ENCODE measurements around the gene AIG1. TPM values are rescaled to one million over a fixed set of nuclear protein-coding genes. Genes with fewer than 3 reads are reported as not detected.
A peak's percentile ranks its signal among the peaks of the same experiment; 100 is the strongest.

Gene AIG1
- total RNA-seq, 3 donors from 2014 or later (not counting 1 experiment from before 2014, with no cell fraction given): 5.6 to 8.9 (median 6.2) TPM

DNA sequence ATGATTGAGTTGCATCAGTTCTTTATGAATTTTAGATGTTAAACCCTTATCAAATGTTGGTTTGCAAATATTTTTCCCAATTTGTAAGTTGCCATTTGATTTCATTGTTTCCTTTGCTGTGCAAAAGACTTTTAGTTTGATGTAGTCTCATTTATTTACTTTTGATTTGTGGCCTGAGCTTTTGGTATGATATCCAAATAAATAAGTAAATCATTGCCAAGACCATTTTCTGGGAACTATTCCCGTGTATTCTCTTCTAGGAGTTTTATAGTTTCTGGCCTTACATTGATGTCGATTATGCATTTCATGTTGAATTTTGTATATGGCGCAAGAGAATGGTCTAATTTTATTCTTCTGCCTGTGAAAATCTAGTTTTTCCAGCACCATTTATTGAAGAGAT lies 13.4 kb downstream of the AIG1 start:
- H3K27me3 Mint-ChIP-seq (ENCODE audit: low read depth in 2 of 2): peaks cover 0 to 2% of the 10 kb centered on the region in 2 donors
- Histone ChIP-seq H3K27ac (ENCODE audit: low read length) (no peak overlapping the region), H3K4me3 (ENCODE audit: low read length) (no peak overlapping the region), H3K4me1 (ENCODE audit: control insufficient read depth, insufficient read depth, low read length) (no peaks in the 10 kb centered on the region), H3K27me3 (ENCODE audit: control insufficient read depth, insufficient read depth, low read length) (no peaks in the 10 kb centered on the region), H3K36me3 (ENCODE audit: control insufficient read depth, insufficient read depth, low read length) (no peaks in the 10 kb centered on the region), H3K9me3 (ENCODE audit: control insufficient read depth, insufficient read depth, low read length) (no peaks in the 10 kb centered on the region)
- WGBS (ENCODE audit: insufficient coverage): 93% methylated on average over 3 of the region's 3 CpGs
- H3K4me3 Mint-ChIP-seq: no peak overlapping the region
- ATAC-seq (no peak), DNase-seq (no peak)
- TF ChIP-seq, protein P1, sequence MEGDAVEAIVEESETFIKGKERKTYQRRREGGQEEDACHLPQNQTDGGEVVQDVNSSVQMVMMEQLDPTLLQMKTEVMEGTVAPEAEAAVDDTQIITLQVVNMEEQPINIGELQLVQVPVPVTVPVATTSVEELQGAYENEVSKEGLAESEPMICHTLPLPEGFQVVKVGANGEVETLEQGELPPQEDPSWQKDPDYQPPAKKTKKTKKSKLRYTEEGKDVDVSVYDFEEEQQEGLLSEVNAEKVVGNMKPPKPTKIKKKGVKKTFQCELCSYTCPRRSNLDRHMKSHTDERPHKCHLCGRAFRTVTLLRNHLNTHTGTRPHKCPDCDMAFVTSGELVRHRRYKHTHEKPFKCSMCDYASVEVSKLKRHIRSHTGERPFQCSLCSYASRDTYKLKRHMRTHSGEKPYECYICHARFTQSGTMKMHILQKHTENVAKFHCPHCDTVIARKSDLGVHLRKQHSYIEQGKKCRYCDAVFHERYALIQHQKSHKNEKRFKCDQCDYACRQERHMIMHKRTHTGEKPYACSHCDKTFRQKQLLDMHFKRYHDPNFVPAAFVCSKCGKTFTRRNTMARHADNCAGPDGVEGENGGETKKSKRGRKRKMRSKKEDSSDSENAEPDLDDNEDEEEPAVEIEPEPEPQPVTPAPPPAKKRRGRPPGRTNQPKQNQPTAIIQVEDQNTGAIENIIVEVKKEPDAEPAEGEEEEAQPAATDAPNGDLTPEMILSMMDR (IDR thresholded peaks at IDR 0.05): no peak
- peaks cover 4 to 10% of the 10 kb centered on the region in 2 donors for H3K4me1 Mint-ChIP-seq
- H3K9me3 Mint-ChIP-seq: peaks cover 0 to 2% of the 10 kb centered on the region in 2 donors
- H3K36me3 Mint-ChIP-seq: no peaks in the 10 kb centered on the region
- H3K27ac Mint-ChIP-seq: no peak overlapping the region
- intact Hi-C loops (cut with micrococcal nuclease): no loop called here

DNA sequence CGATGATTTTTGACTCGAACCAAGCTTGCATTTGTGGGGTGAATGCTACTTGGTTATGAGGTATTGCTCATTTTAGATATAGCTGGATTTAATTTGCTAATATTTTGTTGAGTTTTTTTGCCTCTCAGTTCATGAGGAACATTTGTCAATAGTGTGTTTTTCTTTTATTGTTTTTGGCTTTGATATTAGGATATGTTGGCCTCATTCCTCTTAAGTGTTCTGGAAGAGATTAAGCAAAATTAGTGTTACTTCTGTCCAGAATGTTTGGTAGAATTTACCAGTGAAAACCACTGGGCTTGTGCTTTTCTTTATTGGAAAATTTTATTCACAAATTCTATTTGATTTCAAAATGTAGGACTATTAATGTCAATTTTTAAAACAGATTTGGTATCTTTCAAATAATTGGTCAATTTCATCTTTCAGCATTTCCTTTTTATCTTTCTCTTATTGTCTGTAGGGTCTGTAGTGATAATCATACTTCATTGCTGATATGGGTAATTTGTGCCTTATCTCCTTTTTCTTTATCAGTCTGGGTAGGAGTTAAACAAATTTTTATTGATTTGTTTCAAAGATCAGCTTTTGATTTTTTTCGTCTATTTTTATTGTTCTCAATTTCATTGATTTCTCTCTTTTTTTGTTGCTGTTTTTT lies 14.1 kb downstream of the AIG1 start:
- Mint-ChIP-seq H3K27me3 (ENCODE audit: low read depth in 2 of 2) (peaks cover 0 to 2% of the 10 kb centered on the region in 2 donors), H3K27ac (no peak overlapping the region)

DNA sequence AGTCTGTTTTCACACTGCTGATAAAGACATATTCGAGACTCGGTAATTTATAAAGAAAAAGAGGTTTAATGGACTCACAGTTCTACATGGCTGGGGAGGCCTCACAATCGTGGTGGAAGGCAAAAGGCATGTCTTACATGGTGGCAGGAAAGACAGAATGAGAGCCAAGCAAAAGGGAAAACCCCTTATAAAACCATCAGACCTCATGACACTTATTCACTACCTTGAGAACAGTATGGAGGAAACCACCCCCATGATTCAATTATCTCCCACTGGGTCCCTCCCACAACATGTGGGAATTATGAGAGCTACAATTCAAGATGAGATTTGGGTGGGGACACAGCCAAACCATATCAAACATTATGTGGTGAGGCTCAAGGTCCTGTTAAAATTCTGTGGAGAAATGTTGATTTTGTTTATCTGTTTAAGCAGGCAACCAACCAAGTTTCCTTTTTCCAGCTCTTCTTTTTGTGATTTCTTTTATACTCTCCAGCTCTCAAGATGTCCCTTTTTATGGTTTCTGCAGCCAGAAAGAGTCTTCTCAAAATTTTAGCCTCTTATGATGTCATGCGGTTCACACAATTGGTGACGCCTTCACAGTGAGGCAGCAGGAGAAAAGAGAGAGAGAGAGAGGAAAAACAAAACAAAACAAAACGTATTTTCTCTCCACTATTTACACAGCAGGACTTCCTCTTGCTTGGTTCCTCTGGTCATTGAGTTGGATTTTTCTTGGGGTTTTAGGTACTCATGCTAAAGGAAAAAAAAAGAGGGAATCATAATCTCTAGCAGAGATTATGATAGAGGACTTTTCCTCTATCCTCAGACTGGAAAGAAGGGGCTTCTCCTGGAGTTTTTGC lies 18.0 kb downstream of the AIG1 start:
- Histone ChIP-seq H3K4me3 (ENCODE audit: low read length) (no peak overlapping the region), H3K9me3 (ENCODE audit: control insufficient read depth, insufficient read depth, low read length) (no peaks in the 10 kb centered on the region), H3K36me3 (ENCODE audit: control insufficient read depth, insufficient read depth, low read length) (no peaks in the 10 kb centered on the region), H3K27me3 (ENCODE audit: control insufficient read depth, insufficient read depth, low read length) (no peaks in the 10 kb centered on the region), H3K4me1 (ENCODE audit: control insufficient read depth, insufficient read depth, low read length) (no peaks in the 10 kb centered on the region), H3K27ac (ENCODE audit: low read length) (no peak overlapping the region)
- TF ChIP-seq, protein P1 (IDR thresholded peaks at IDR 0.05): no peak
- Mint-ChIP-seq H3K4me1 (peaks cover 5% of the 10 kb centered on the region in 2 donors), H3K9me3 (peaks cover 0 to 2% of the 10 kb centered on the region in 2 donors), H3K36me3 (no peaks in the 10 kb centered on the region), H3K27me3 (ENCODE audit: low read depth in 2 of 2) (no peaks in the 10 kb centered on the region), H3K4me3 (no peak overlapping the region), H3K27ac (peak overlapping the region in 1 of 2 donors; percentile 27)
- intact Hi-C loops (cut with micrococcal nuclease): no loop called here
- ATAC-seq (peak in 1 of 3 donors; percentile 44), DNase-seq (no peak)
- 91% methylated on average over 3 of the region's 6 CpGs for WGBS (ENCODE audit: insufficient coverage)

More for the DNA sequence above, 14.1 kb downstream of the AIG1 start:
- intact Hi-C loops (cut with micrococcal nuclease): no loop called here
- H3K4me3 Mint-ChIP-seq: no peak overlapping the region
- H3K36me3 ChIP-seq (ENCODE audit: control insufficient read depth, insufficient read depth, low read length): no peaks in the 10 kb centered on the region
- TF ChIP-seq, protein P1 (IDR thresholded peaks at IDR 0.05): no peak
- ATAC-seq: no peak
- H3K9me3 ChIP-seq (ENCODE audit: control insufficient read depth, insufficient read depth, low read length): no peaks in the 10 kb centered on the region
- H3K4me1 Mint-ChIP-seq: peaks cover 5 to 10% of the 10 kb centered on the region in 2 donors
- no peaks in the 10 kb centered on the region for H3K36me3 Mint-ChIP-seq
- no peak overlapping the region for H3K27ac ChIP-seq (ENCODE audit: low read length)
- H3K4me3 ChIP-seq (ENCODE audit: low read length): no peak overlapping the region
- H3K4me1 ChIP-seq (ENCODE audit: control insufficient read depth, insufficient read depth, low read length): no peaks in the 10 kb centered on the region
- H3K9me3 Mint-ChIP-seq: peaks cover 0 to 2% of the 10 kb centered on the region in 2 donors
- no peak for DNase-seq
- WGBS (ENCODE audit: insufficient coverage): 97% methylated on average over 3 of the region's 3 CpGs
- H3K27me3 ChIP-seq (ENCODE audit: control insufficient read depth, insufficient read depth, low read length): no peaks in the 10 kb centered on the region
